ENCODE data around the gene KIAA1217. TPM values are rescaled to one million over a fixed set of nuclear protein-coding genes. Genes with fewer than 3 reads are reported as not detected.

Gene KIAA1217
- total and polyA plus RNA-seq, 9 of the 15 experiments (the other 6 are each of a cell fraction or from before 2014, with no cell fraction given), result 0.04 TPM; not detected in 8

DNA sequence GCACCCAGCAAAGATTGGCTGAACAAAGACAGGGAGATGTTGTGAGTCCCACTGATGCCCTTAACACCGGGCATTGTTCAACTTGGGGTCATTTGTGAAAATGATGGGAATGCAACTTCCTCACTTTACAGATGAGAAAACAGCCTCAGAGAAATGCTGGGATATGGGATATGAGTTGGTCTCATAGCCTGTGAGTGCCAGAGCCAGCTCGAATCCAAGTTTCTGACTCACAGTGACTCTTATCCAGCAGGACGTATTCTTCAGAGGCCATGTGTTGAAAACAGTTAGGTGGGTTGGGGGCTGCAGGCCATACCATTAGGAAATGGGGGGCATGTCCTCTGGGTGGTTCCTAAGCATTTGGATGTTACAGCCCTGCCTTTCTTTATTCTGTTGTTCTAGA is 45.2 kb downstream of the KIAA1217 start:
- peaks cover 0 to 6% of the 10 kb centered on the region in 2 experiments; a peak in 1 of 5 replicates for H3K27me3 ChIP-seq (ENCODE audit: control insufficient read depth in 2 of 2, insufficient read depth in 2 of 2, low read length in 2 of 2)
- no peak overlapping the region for H3K9ac ChIP-seq (ENCODE audit: insufficient read depth in 1 of 2, low read depth in 2 of 2, low read length in 2 of 2)
- H3K9me1 ChIP-seq (ENCODE audit: control insufficient read depth, insufficient read depth, low read length), result no peaks in the 10 kb centered on the region
- in situ Hi-C loops (cut with MboI) (no loop called here), intact Hi-C loops (cut with micrococcal nuclease) (no loop called here)
- no peak overlapping the region for H3K27ac ChIP-seq (ENCODE audit: extremely low read depth, low read depth, low read length)
- H4K20me1 ChIP-seq (replicated peaks; ENCODE audit: control insufficient read depth, insufficient read depth, low read length), result no peaks in the 10 kb centered on the region
- 0% methylated on average over 3 of the region's 3 CpGs for WGBS (ENCODE audit: insufficient coverage, low coverage, missing lambda C conversion rate)
- H3K4me2 ChIP-seq (ENCODE audit: insufficient read depth, low read length), result no peak overlapping the region
- DNase-seq (ENCODE audit: extremely low read depth in 1 of 4, low spot score in 3 of 4) (no peak), ATAC-seq (no peak), FAIRE-seq (no peak)
- H3K4me3 ChIP-seq, result no peak overlapping the region
- H3K36me3 ChIP-seq (ENCODE audit: control insufficient read depth, insufficient read depth, low read length), result no peaks in the 10 kb centered on the region
- TF ChIP-seq SAP30 (IDR thresholded peaks at IDR 0.05; ENCODE audit: borderline replicate concordance, insufficient read depth, low read depth, low read length, poor library complexity, severe bottlenecking) (no peak), TAF15 (IDR thresholded peaks at IDR 0.05; ENCODE audit: low read depth, low read length) (no peak), MCM3 (IDR thresholded peaks at IDR 0.05) (no peak), ZNF134 (CRISPR knock-in tag; conservative IDR thresholded peaks at IDR 0.05) (no peak), NFATC3 (IDR thresholded peaks at IDR 0.05) (no peak)
- no peak overlapping the region for H2AFZ ChIP-seq (ENCODE audit: low read depth, low read length)
- H3K79me2 ChIP-seq (ENCODE audit: control insufficient read depth, insufficient read depth, low read length), result no peaks in the 10 kb centered on the region
- no peaks in the 10 kb centered on the region for H3K9me3 ChIP-seq (replicated peaks; ENCODE audit: control insufficient read depth, insufficient read depth, low read depth, low read length)
- POLR2A ChIA-PET, result no interaction called here
- no peaks in the 10 kb centered on the region for H3K4me1 ChIP-seq (replicated peaks in 1 of 2; ENCODE audit: control insufficient read depth in 2 of 2, insufficient read depth in 2 of 2, low read length in 2 of 2)
- CTCF ChIA-PET (ENCODE audit: low intra/inter-chr PET ratio), result no interaction called here
- no TSS peak for BruUV-seq (replicated peaks)

- no peak overlapping the region for H3K27ac ChIP-seq (ENCODE audit: extremely low read depth, low read depth, low read length)
- H3K9me1 ChIP-seq (ENCODE audit: control insufficient read depth, insufficient read depth, low read length), result no peaks in the 10 kb centered on the region
- H3K79me2 ChIP-seq (ENCODE audit: control insufficient read depth, insufficient read depth, low read length), result no peaks in the 10 kb centered on the region
- intact Hi-C loops (cut with micrococcal nuclease), result no loop called here
- ATAC-seq (no peak), FAIRE-seq (no peak), DNase-seq (ENCODE audit: extremely low read depth in 1 of 4, low spot score in 3 of 4) (no peak)
- no peak overlapping the region for H3K4me3 ChIP-seq
- H3K9me3 ChIP-seq (replicated peaks; ENCODE audit: control insufficient read depth, insufficient read depth, low read depth, low read length), result no peaks in the 10 kb centered on the region
- no peak for TF ChIP-seq MCM5 (IDR thresholded peaks at IDR 0.05; ENCODE audit: low read depth)
- no peak for TF ChIP-seq TSC22D4 (tag; IDR thresholded peaks at IDR 0.05)
- no peak for TF ChIP-seq HINFP (tag; conservative IDR thresholded peaks at IDR 0.05; ENCODE audit: low read depth)
- no peak for TF ChIP-seq MCM2 (IDR thresholded peaks at IDR 0.05; ENCODE audit: low read depth)
- TF ChIP-seq TRIM28 (IDR thresholded peaks at IDR 0.05), result no peak
- no peak for TF ChIP-seq MAFF (IDR thresholded peaks at IDR 0.05; ENCODE audit: low read length)
- TF ChIP-seq, protein P1, sequence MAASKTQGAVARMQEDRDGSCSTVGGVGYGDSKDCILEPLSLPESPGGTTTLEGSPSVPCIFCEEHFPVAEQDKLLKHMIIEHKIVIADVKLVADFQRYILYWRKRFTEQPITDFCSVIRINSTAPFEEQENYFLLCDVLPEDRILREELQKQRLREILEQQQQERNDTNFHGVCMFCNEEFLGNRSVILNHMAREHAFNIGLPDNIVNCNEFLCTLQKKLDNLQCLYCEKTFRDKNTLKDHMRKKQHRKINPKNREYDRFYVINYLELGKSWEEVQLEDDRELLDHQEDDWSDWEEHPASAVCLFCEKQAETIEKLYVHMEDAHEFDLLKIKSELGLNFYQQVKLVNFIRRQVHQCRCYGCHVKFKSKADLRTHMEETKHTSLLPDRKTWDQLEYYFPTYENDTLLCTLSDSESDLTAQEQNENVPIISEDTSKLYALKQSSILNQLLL (CRISPR knock-in tag; IDR thresholded peaks at IDR 0.05; ENCODE audit: borderline replicate concordance), result no peak
- H3K27me3 ChIP-seq (ENCODE audit: control insufficient read depth in 2 of 2, insufficient read depth in 2 of 2, low read length in 2 of 2), result peaks cover 0 to 6% of the 10 kb centered on the region in 2 experiments; a peak in 1 of 5 replicates
- H4K20me1 ChIP-seq (replicated peaks; ENCODE audit: control insufficient read depth, insufficient read depth, low read length), result no peaks in the 10 kb centered on the region
- CTCF ChIA-PET (ENCODE audit: low intra/inter-chr PET ratio), result no interaction called here
- WGBS (ENCODE audit: insufficient coverage, low coverage, missing lambda C conversion rate), result 0% methylated on average over 12 of the region's 14 CpGs
- in situ Hi-C loops (cut with MboI), result no loop called here
- no peak overlapping the region for H2AFZ ChIP-seq (ENCODE audit: low read depth, low read length)
- BruUV-seq (replicated peaks), result no TSS peak
- POLR2A ChIA-PET, result interaction anchor here (0.6 kb wide), 1 partner anchor 30 kb away, joined by 3 read pairs; no protein-coding TSS in a partner anchor
- H3K4me1 ChIP-seq (replicated peaks in 1 of 2; ENCODE audit: control insufficient read depth in 2 of 2, insufficient read depth in 2 of 2, low read length in 2 of 2), result no peaks in the 10 kb centered on the region
- no peak overlapping the region for H3K9ac ChIP-seq (ENCODE audit: insufficient read depth in 1 of 2, low read depth in 2 of 2, low read length in 2 of 2)
- no peaks in the 10 kb centered on the region for H3K36me3 ChIP-seq (ENCODE audit: control insufficient read depth, insufficient read depth, low read length)
- H3K4me2 ChIP-seq (ENCODE audit: insufficient read depth, low read length), result no peak overlapping the region
Observed at GRCh38 chr10:24255115-24255880, 46.4 kb downstream of the KIAA1217 start.
